ENCODE data around the gene MMGT1.
"Not testable (repeated sequence)": the region's sequence is repeated elsewhere in the genome, so short reads cannot be mapped to it uniquely, and the experiment has no call there.

The MMGT1 gene

GRCh38 chrX:135977611-135978010 is 3.8 kb upstream of the MMGT1 start:
- intact Hi-C loops (cut with micrococcal nuclease): no loop called here
- Mint-ChIP-seq H3K4me3 (no peak overlapping the region), H3K27ac (no peak overlapping the region)

DNA sequence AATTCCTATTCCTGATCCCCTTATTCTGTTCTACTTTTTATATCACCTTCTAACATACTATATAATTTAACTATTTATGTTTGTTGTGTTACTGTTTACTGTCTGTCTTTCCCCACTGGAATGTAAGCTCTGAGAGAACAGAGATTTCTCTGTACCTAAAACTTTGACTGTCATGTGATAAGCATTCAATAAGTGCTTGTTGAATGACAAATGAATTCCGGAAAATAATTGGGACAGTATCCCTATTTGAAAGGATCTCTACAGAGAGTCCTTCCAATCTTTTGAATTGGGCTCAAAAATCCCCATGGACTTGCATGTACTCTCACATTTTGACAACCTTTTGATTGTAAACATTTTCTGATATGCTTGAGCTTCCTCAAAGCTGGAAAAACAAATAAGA is 1.6 kb upstream of the MMGT1 start:
- Mint-ChIP-seq H3K27me3 (no peaks in the 10 kb centered on the region), H3K4me1 (ENCODE audit: low read depth) (peaks cover 16% of the 10 kb centered on the region), H3K36me3 (ENCODE audit: low read depth) (peaks cover 13% of the 10 kb centered on the region), H3K27ac (no peak overlapping the region), H3K9me3 (no peaks in the 10 kb centered on the region), H3K4me3 (no peak overlapping the region)
- intact Hi-C loops (cut with micrococcal nuclease): no loop called here

More at GRCh38 chrX:135977611-135978010, 3.8 kb upstream of the MMGT1 start:
- no peaks in the 10 kb centered on the region for H3K27me3 Mint-ChIP-seq
- no peaks in the 10 kb centered on the region for H3K9me3 Mint-ChIP-seq
- peaks cover 10% of the 10 kb centered on the region for H3K36me3 Mint-ChIP-seq (ENCODE audit: low read depth)
- peaks cover 34% of the 10 kb centered on the region for H3K4me1 Mint-ChIP-seq (ENCODE audit: low read depth)

GRCh38 chrX:135974279-135974856 is 580 bp upstream of the MMGT1 start:
- intact Hi-C loops (cut with micrococcal nuclease): loop anchor here (1.0 to 5.0 kb wide), 2 partner anchors 8 to 523 kb away; partner anchors contain the start of gene HTATSF1
- H3K4me1 Mint-ChIP-seq (ENCODE audit: low read depth): peaks cover 16% of the 10 kb centered on the region
- H3K9me3 Mint-ChIP-seq: no peaks in the 10 kb centered on the region
- H3K27ac Mint-ChIP-seq: peak overlapping the region; percentile 85
- H3K27me3 Mint-ChIP-seq: no peaks in the 10 kb centered on the region
- peaks cover 21% of the 10 kb centered on the region for H3K36me3 Mint-ChIP-seq (ENCODE audit: low read depth)
- peak overlapping the region; percentile 79 for H3K4me3 Mint-ChIP-seq

DNA sequence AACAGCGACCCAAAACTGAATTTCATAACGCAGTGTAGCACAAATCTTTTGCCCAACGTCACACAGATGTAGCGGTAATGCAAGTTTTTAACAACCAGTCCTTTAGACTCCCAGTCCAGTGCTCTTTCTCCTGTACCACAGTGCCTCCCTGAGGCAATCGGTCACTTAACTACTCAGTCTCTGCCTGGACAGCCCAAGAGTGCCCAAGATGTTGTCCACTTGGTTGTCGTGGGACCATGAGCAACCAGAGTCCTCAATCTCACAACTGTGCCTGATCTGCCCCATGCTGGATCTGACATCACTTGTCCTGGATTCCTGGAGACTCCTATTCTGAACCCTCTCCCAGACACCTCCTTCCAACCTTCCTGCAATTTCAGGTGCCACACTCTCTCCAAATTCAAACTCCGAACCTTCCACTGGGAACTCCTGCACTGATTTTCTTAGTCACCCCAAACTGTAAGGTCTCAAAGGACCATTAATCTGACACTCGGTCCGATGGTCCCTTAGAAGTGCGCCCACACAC is 702 bp downstream of the MMGT1 start:
- Mint-ChIP-seq H3K27ac (peak overlapping the region; percentile 100), H3K9me3 (no peaks in the 10 kb centered on the region), H3K4me3 (peak overlapping the region; percentile 98), H3K4me1 (ENCODE audit: low read depth) (peaks cover 16% of the 10 kb centered on the region), H3K27me3 (no peaks in the 10 kb centered on the region), H3K36me3 (ENCODE audit: low read depth) (peaks cover 21% of the 10 kb centered on the region)
- intact Hi-C loops (cut with micrococcal nuclease): loop anchor here (5.0 kb wide), 1 partner anchor 524 kb away; the partner anchor contains the start of gene HTATSF1

DNA sequence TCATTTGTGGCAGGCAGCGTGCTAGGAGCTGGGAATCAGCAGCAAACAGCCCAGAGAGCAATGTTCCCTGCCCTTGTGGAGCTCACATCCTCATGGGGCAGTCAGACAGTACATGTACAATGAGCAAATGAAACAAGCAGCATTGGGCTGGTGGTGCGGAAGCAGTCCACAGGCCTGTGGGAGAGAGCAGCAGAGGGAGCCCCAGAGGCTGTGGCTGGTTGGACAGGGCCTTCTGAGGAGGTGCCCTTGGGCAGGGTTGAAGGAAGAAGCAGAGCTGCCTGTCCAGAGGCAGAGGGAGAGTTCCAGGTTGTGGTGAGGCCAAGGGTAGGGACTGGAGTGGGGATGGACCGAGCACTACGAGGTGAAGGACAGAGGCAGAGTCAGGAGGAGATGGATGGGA is 22.5 kb downstream of the MMGT1 start:
- Mint-ChIP-seq H3K36me3 (ENCODE audit: low read depth) (peaks cover 12% of the 10 kb centered on the region), H3K4me3 (no peak overlapping the region), H3K27ac (no peak overlapping the region), H3K9me3 (no peaks in the 10 kb centered on the region), H3K4me1 (ENCODE audit: low read depth) (no peaks in the 10 kb centered on the region), H3K27me3 (no peaks in the 10 kb centered on the region)
- intact Hi-C loops (cut with micrococcal nuclease): no loop called here

GRCh38 chrX:135944486-135944885 is 29.3 kb downstream of the MMGT1 start:
- Mint-ChIP-seq H3K36me3 (ENCODE audit: low read depth) (peaks cover 7% of the 10 kb centered on the region), H3K27ac (no peak overlapping the region), H3K27me3 (no peaks in the 10 kb centered on the region), H3K9me3 (peaks cover 8% of the 10 kb centered on the region), H3K4me1 (ENCODE audit: low read depth) (no peaks in the 10 kb centered on the region), H3K4me3 (no peak overlapping the region)
- intact Hi-C loops (cut with micrococcal nuclease): no loop called here

DNA sequence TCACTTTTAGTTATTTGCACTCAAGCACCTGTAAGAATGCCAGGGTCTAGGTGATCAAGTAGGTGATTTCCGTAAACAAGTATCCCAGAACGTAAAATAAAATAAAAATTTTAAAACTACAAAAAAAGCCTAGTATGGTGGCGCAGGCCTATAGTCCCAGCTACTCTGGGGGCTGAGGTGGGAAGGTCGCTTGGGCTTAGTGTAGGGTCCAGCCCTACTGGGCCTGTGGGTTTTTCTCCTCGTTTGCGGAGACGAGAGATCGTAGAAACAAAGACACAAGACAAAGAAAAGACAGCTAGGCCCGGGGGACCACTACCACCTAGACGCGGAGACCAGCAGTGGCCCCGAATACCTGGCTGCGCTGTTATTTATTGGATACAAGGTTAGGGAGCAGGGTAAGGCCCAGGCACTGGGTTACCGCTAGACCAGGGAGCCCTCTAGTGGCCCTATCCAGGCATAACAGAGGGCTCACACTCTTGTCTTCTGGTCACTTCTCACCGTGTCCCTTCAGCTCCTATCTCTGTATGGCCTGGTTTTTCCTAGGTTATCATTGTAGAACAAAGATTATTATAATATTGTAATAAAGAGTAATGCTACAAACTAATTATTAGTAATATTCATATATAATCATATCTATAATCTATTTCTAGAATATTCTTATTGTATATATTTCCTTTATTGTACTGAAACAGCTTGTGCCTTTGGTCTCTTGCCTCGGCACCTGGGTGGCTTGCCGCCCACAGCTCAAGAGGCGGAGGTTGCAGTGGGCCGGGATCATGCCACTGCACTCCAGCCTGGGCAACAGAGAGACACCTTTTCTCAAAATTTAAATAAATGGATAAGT is 41.9 kb downstream of the MMGT1 start:
- Mint-ChIP-seq H3K27me3 (no peaks in the 10 kb centered on the region), H3K27ac (no peak overlapping the region), H3K9me3 (no peaks in the 10 kb centered on the region), H3K36me3 (ENCODE audit: low read depth) (no peaks in the 10 kb centered on the region), H3K4me3 (no peak overlapping the region), H3K4me1 (ENCODE audit: low read depth) (no peaks in the 10 kb centered on the region)
- intact Hi-C loops (cut with micrococcal nuclease): no loop called here

DNA sequence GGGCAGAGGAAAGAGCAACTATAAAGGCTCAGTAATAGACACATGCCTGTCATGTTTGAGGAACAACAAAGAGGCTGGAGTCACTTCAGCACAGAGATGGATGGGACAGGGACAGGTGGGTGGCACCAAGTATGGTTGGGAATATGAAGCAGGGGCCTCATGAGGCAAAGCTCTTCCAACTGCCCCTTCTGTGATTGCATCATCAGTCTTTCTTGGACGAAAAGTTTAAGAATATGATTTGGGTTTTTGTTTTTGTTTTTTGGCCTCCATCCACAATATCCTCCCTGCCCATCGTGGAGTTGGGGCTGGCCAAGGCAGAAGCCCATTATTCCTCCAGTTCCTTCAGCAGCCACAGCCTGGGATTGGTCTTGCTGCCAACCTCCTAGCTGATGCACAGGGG is 45.9 kb downstream of the MMGT1 start:
- Mint-ChIP-seq H3K36me3 (ENCODE audit: low read depth) (no peaks in the 10 kb centered on the region), H3K27me3 (no peaks in the 10 kb centered on the region), H3K4me1 (ENCODE audit: low read depth) (no peaks in the 10 kb centered on the region), H3K4me3 (no peak overlapping the region), H3K9me3 (no peaks in the 10 kb centered on the region), H3K27ac (no peak overlapping the region)
- intact Hi-C loops (cut with micrococcal nuclease): no loop called here

DNA sequence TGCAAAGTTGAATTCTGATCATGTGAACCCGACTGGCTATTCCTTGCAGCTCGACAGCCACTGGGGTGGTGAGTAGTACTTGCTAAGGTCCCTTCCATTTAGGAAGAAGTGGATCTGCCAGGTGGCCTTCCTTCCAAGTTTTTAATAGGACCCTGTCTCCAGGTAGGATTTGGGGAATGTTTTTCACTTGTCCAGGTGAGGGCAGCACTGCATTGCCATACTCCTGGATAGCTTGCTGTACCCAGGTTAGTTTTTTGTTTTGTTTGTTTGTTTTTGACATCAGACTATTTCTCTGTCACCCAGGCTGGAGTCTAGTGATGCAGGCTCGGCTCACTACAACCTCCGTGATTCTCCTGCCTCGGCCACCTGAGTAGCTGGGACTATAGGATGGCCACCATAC is 50.4 kb downstream of the MMGT1 start:
- H3K27ac Mint-ChIP-seq: no peak overlapping the region
- H3K4me3 Mint-ChIP-seq: no peak overlapping the region
- no peaks in the 10 kb centered on the region for H3K9me3 Mint-ChIP-seq
- no peaks in the 10 kb centered on the region for H3K4me1 Mint-ChIP-seq (ENCODE audit: low read depth)
- H3K36me3 Mint-ChIP-seq (ENCODE audit: low read depth): no peaks in the 10 kb centered on the region
- no peaks in the 10 kb centered on the region for H3K27me3 Mint-ChIP-seq
- intact Hi-C loops (cut with micrococcal nuclease): no loop called here

DNA sequence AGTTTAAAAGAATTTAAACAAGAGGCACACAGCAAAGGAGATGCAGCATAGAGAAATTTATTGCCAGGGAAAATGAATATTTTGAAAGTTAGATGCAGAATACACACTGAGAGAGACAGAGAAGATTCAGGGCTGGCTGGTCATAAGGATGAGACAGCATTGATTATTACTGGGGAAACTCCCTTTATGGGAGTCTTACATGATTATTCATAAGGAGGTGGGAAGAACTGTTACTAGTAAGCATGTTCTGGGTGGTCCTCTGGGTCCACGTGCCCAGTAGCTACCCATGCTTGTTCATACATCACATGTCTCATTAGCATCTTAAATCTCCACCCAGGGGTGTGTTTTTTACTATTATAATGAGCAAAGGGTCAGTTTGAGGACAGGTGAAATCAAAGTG is 53.3 kb downstream of the MMGT1 start:
- H3K9me3 Mint-ChIP-seq; H3K27me3 Mint-ChIP-seq; H3K4me3 Mint-ChIP-seq; H3K27ac Mint-ChIP-seq; H3K4me1 Mint-ChIP-seq (ENCODE audit: low read depth); H3K36me3 Mint-ChIP-seq (ENCODE audit: low read depth); intact Hi-C loops (cut with micrococcal nuclease): not testable (repeated sequence)

GRCh38 chrX:135914404-135914803 is 59.4 kb downstream of the MMGT1 start:
- intact Hi-C loops (cut with micrococcal nuclease): no loop called here
- no peaks in the 10 kb centered on the region for H3K9me3 Mint-ChIP-seq
- no peaks in the 10 kb centered on the region for H3K4me1 Mint-ChIP-seq (ENCODE audit: low read depth)
- H3K4me3 Mint-ChIP-seq: no peak overlapping the region
- H3K27me3 Mint-ChIP-seq: no peaks in the 10 kb centered on the region
- no peaks in the 10 kb centered on the region for H3K36me3 Mint-ChIP-seq (ENCODE audit: low read depth)
- no peak overlapping the region for H3K27ac Mint-ChIP-seq

Data from dendritic cell treated with granulocyte-macrophage colony-stimulating factor and Interleukin-4, amounts not matched to agents 40 ng/mL and 50 ng/mL, for 4 days (primary cell).